ENCODE data around the gene TRPV4.

The TRPV4 gene

GRCh38 chr12:109878749-109879148 lies 45.6 kb upstream of the TRPV4 start (continued):
- peak; percentile 20; the same call in 1 of the 2 replicates for TF ChIP-seq KLF9 (tag by site-specific recombination; IDR thresholded peaks at IDR 0.05; ENCODE audit: low read depth)

GRCh38 chr12:109878247-109878625 lies 45.0 kb upstream of the TRPV4 start:
- no peaks in the 10 kb centered on the region for H3K36me3 ChIP-seq (ENCODE audit: control insufficient read depth in 2 of 2, insufficient read depth in 1 of 2, low read length in 2 of 2)
- no peaks in the 10 kb centered on the region for H3K9me3 ChIP-seq (ENCODE audit: control insufficient read depth, insufficient read depth, low read depth, low read length)
- peak; percentile 49; the same call in 1 of the 2 replicates for TF ChIP-seq ZBTB48 (tag by site-specific recombination; IDR thresholded peaks at IDR 0.05)
- TF ChIP-seq ZNF354C (tag by site-specific recombination; IDR thresholded peaks at IDR 0.05; ENCODE audit: borderline replicate concordance, low read depth): no peak
- peaks cover 12% of the 10 kb centered on the region for H3K4me1 ChIP-seq (ENCODE audit: control insufficient read depth, insufficient read depth, low read length)
- H3K27ac ChIP-seq (ENCODE audit: extremely low read depth, low read depth, low read length): no peak overlapping the region
- no peak overlapping the region for H3K4me3 ChIP-seq (ENCODE audit: low read depth, low read length)
- CTCF ChIA-PET: interaction anchor here (0.7 to 6.5 kb wide), 8 partner anchors 24 to 74 kb away, joined by 3 to 42 read pairs (median 6); no protein-coding TSS in a partner anchor
- POLR2A ChIA-PET: no interaction called here

- ChIA-PET CTCF (interaction anchor here (0.7 to 6.5 kb wide), 8 partner anchors 16 to 72 kb away, joined by 3 to 42 read pairs (median 4); no protein-coding TSS in a partner anchor), POLR2A (no interaction called here)
- H3K27ac ChIP-seq (ENCODE audit: extremely low read depth, low read depth, low read length): no peak overlapping the region
- TF ChIP-seq PRDM10 (tag by site-specific recombination; IDR thresholded peaks at IDR 0.05) (peak; percentile 76), ZBTB17 (tag by site-specific recombination; IDR thresholded peaks at IDR 0.05) (no peak)
- H3K4me1 ChIP-seq (ENCODE audit: control insufficient read depth, insufficient read depth, low read length): peaks cover 12% of the 10 kb centered on the region
- peaks cover 0 to under 1% of the 10 kb centered on the region in 2 experiments; a peak in 1 of 3 replicates for H3K36me3 ChIP-seq (ENCODE audit: control insufficient read depth in 2 of 2, insufficient read depth in 1 of 2, low read length in 2 of 2)
- no peaks in the 10 kb centered on the region for H3K9me3 ChIP-seq (ENCODE audit: control insufficient read depth, insufficient read depth, low read depth, low read length)
- no peak overlapping the region for H3K4me3 ChIP-seq (ENCODE audit: low read depth, low read length)
Measured at GRCh38 chr12:109877504-109878246, 44.5 kb upstream of the TRPV4 start.

GRCh38 chr12:109876406-109876805 lies 43.2 kb upstream of the TRPV4 start:
- Histone ChIP-seq H3K9me3 (ENCODE audit: control insufficient read depth, insufficient read depth, low read depth, low read length) (no peaks in the 10 kb centered on the region), H3K4me3 (ENCODE audit: low read depth, low read length) (no peak overlapping the region), H3K27ac (ENCODE audit: extremely low read depth, low read depth, low read length) (no peak overlapping the region), H3K36me3 (ENCODE audit: control insufficient read depth in 2 of 2, insufficient read depth in 1 of 2, low read length in 2 of 2) (peaks cover 0 to 9% of the 10 kb centered on the region in 2 experiments; a peak in 1 of 3 replicates), H3K4me1 (ENCODE audit: control insufficient read depth, insufficient read depth, low read length) (peaks cover 12% of the 10 kb centered on the region)
- POLR2A ChIA-PET: no interaction called here
- CTCF ChIA-PET: interaction anchor here (0.6 to 6.5 kb wide), 5 partner anchors 23 to 239 kb away, joined by 3 to 42 read pairs (median 5); no protein-coding TSS in a partner anchor
- TF ChIP-seq ZNF174 (tag by site-specific recombination; IDR thresholded peaks at IDR 0.05) (no peak), ZNF248 (tag by site-specific recombination; IDR thresholded peaks at IDR 0.05) (no peak), PRDM1 (tag by site-specific recombination; IDR thresholded peaks at IDR 0.05) (peak; percentile 81), ZNF416 (tag by site-specific recombination; IDR thresholded peaks at IDR 0.05) (no peak), ZNF660 (tag by site-specific recombination; IDR thresholded peaks at IDR 0.05) (no peak), ZBTB10 (tag by site-specific recombination; IDR thresholded peaks at IDR 0.05) (no peak), ZNF585B (tag by site-specific recombination; IDR thresholded peaks at IDR 0.05) (no peak), ZNF558 (tag by site-specific recombination; IDR thresholded peaks at IDR 0.05) (no peak), ZSCAN5A (tag by site-specific recombination; IDR thresholded peaks at IDR 0.05) (no peak), YY1 (tag by site-specific recombination; IDR thresholded peaks at IDR 0.05) (no peak), ZNF843 (tag by site-specific recombination; IDR thresholded peaks at IDR 0.05) (no peak), ZSCAN23 (tag by site-specific recombination; IDR thresholded peaks at IDR 0.05) (no peak), ZBTB7A (tag by site-specific recombination; IDR thresholded peaks at IDR 0.05; ENCODE audit: low read depth) (no peak), ZNF830 (tag by site-specific recombination; IDR thresholded peaks at IDR 0.05; ENCODE audit: low read depth) (no peak), ZNF366 (tag by site-specific recombination; conservative IDR thresholded peaks at IDR 0.05) (peak; percentile 99), ZNF704 (tag by site-specific recombination; IDR thresholded peaks at IDR 0.05) (no peak)
